ACHN (cell line): ENCODE data around the gene ANKS4B.
"Not testable (repeated sequence)": the region's sequence is repeated elsewhere in the genome, so short reads cannot be mapped to it uniquely, and the experiment has no call there.

Experiments used
- DNase-seq: peaks from one replicate; pipeline ENCODE4 v3.0.0-alpha.2; 2015
- in situ Hi-C: cut with HindIII; loops from 2 replicates; pipeline ENCODE4 v1.10.0; 2017; ENCODE audit warnings: low sequenced_read_pairs, low pct_ligation_motif_present, low pct_unique_long_range_greater_than_20kb

Gene ANKS4B

GRCh38 chr16:21233521-21234150, at the start of gene ANKS4B:
ANKS4B (plus strand) TSS chr16:21233699; CDS start chr16:21233738, 39 bp downstream.
- in situ Hi-C loops, result no loop called here
- no peak for DNase-seq

GRCh38 chr16:21183995-21184394, 49.5 kb upstream of the ANKS4B start:
- in situ Hi-C loops, result loop anchor here (25.0 kb wide), 1 partner anchor 103 kb away; the partner anchor contains the start of gene CRYM
- no peak for DNase-seq

GRCh38 chr16:21184834-21185233, 48.7 kb upstream of the ANKS4B start:
- DNase-seq, result no peak
- in situ Hi-C loops, result loop anchor here (25.0 kb wide), 1 partner anchor 102 kb away; the partner anchor contains the start of gene CRYM

GRCh38 chr16:21185659-21186325, 47.7 kb upstream of the ANKS4B start:
- in situ Hi-C loops, result loop anchor here (25.0 kb wide), 1 partner anchor 102 kb away; the partner anchor contains the start of gene CRYM
- DNase-seq, result no peak

GRCh38 chr16:21186326-21186691, 47.2 kb upstream of the ANKS4B start:
- DNase-seq, result no peak
- in situ Hi-C loops, result loop anchor here (25.0 kb wide), 1 partner anchor 101 kb away; the partner anchor contains the start of gene CRYM

GRCh38 chr16:21189311-21189710, 44.2 kb upstream of the ANKS4B start:
- DNase-seq, result no peak
- in situ Hi-C loops, result loop anchor here (25.0 kb wide), 1 partner anchor 98 kb away; the partner anchor contains the start of gene CRYM

- in situ Hi-C loops, result loop anchor here (25.0 kb wide), 1 partner anchor 97 kb away; the partner anchor contains the start of gene CRYM
- no peak for DNase-seq
These were observed 43.5 kb upstream of the ANKS4B start for GRCh38 chr16:21190013-21190412.

GRCh38 chr16:21190599-21190998, 42.9 kb upstream of the ANKS4B start:
- in situ Hi-C loops, result loop anchor here (25.0 kb wide), 1 partner anchor 97 kb away; the partner anchor contains the start of gene CRYM

GRCh38 chr16:21192991-21193390, 40.5 kb upstream of the ANKS4B start:
- DNase-seq, result no peak
- in situ Hi-C loops, result loop anchor here (25.0 kb wide), 1 partner anchor 94 kb away; the partner anchor contains the start of gene CRYM

More at GRCh38 chr16:21190599-21190998, 42.9 kb upstream of the ANKS4B start:
- DNase-seq, result no peak

- in situ Hi-C loops, result loop anchor here (25.0 kb wide), 1 partner anchor 92 kb away; the partner anchor contains the start of gene CRYM
- no peak for DNase-seq
These were observed 38.7 kb upstream of the ANKS4B start for GRCh38 chr16:21194771-21195301.

- in situ Hi-C loops, result loop anchor here (25.0 kb wide), 1 partner anchor 92 kb away; the partner anchor contains the start of gene CRYM
- DNase-seq, result not testable (repeated sequence)
These were observed 38.2 kb upstream of the ANKS4B start for GRCh38 chr16:21195330-21195729.

GRCh38 chr16:21197112-21197511, 36.4 kb upstream of the ANKS4B start:
- no peak for DNase-seq
- in situ Hi-C loops, result loop anchor here (25.0 kb wide), 1 partner anchor 90 kb away; the partner anchor contains the start of gene CRYM

- in situ Hi-C loops, result loop anchor here (25.0 kb wide), 1 partner anchor 90 kb away; the partner anchor contains the start of gene CRYM
- no peak for DNase-seq
These were observed 35.9 kb upstream of the ANKS4B start for GRCh38 chr16:21197621-21198020.

GRCh38 chr16:21199607-21200218, 33.8 kb upstream of the ANKS4B start:
- DNase-seq, result no peak
- in situ Hi-C loops, result loop anchor here (25.0 kb wide), 1 partner anchor 88 kb away; the partner anchor contains the start of gene CRYM

- no peak for DNase-seq
- in situ Hi-C loops, result no loop called here
These were observed 30.2 kb upstream of the ANKS4B start for GRCh38 chr16:21203155-21203797.

- no peak for DNase-seq
- in situ Hi-C loops, result no loop called here
These were observed 28.2 kb upstream of the ANKS4B start for GRCh38 chr16:21205303-21205702.

GRCh38 chr16:21206550-21206949, 26.9 kb upstream of the ANKS4B start:
- DNase-seq, result no peak
- in situ Hi-C loops, result no loop called here
